Fibroblast of gingiva (primary cell): ENCODE data around the gene PNMT.
"Not testable (repeated sequence)": the region's sequence is repeated elsewhere in the genome, so short reads cannot be mapped to it uniquely, and the experiment has no call there.

Experiments
- DNase-seq: peaks from one replicate; pipeline ENCODE4 v3.0.0-alpha.2; 2011; ENCODE audit warnings: low read depth

Gene PNMT

GRCh38 chr17:39687546-39688474 lies 19.6 kb downstream of the PNMT start, which contains the start of gene PGAP3:
TSS of gene PGAP3 (minus strand) at chr17:39688057. CDS start at chr17:39688014, 43 bp downstream.
- DNase-seq, result peak; percentile 86

GRCh38 chr17:39688475-39688835 lies 20.2 kb downstream of the PNMT start:
- no peak for DNase-seq

GRCh38 chr17:39688945-39689344 lies 20.7 kb downstream of the PNMT start:
- no peak for DNase-seq

- no peak for DNase-seq
These were observed 26.3 kb downstream of the PNMT start for GRCh38 chr17:39694593-39694992.

DNA sequence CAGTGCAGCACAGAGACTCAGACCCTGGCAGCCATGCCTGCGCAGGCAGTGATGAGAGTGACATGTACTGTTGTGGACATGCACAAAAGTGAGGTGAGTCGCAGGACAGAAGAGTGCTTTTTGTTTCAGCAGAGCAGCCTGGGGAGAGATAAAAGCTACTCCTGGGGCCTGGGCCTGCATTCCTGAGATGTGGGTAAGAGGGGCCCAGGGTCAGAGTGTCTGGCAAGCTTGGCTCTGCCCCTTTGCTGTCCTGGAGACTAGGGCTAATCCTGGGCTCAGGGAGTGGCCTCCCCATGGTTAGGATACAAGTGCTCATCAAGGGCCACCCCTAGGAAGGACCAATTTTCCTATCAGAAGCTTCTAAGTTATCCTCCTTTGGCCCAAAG lies 26.8 kb downstream of the PNMT start:
- no peak for DNase-seq

DNA sequence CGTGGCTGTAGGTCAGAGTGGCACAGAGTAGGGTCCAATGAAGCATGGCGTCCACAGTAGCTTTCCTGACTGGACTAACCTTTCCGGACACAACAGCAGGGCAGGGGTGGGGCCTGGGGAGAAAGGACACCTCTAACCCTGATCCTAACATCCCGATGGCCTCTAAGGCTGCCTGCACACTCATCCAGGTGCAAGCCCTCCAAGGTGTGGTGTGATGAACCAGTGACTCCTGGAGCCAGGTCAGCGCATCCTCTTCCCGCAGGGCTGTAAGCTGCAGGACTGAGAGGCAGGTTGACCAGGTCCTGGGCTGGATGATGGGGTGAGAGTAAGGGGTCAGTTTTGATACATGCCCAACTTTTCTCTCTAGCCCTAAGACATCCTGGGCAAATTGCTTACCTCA lies 28.5 kb downstream of the PNMT start:
- no peak for DNase-seq

DNA sequence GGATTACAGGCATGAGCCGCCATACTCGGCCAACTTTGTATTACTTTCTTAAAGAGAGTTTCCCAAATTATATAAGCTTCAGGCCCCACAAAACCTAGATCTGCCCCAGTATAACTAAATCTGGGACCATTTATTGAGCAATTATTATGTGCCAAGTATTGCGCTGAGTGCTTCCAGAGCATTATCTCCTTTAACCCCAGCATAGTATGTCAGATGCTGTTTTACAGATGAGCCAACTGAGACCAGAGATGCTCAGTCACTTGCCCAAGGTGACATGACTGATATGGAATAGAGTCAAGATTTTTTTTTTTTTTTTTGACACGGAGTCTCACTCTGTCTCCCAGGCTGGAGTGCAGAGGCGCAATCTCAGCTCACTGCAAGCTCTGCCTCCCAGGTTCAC lies 29.7 kb downstream of the PNMT start:
- DNase-seq, result no peak

- DNase-seq, result not testable (repeated sequence)
These were observed 31.0 kb downstream of the PNMT start for GRCh38 chr17:39699157-39699817.

- peak; percentile 79 for DNase-seq
These were observed 31.5 kb downstream of the PNMT start, which contains the start of gene ERBB2 for GRCh38 chr17:39699818-39700147. TSS of gene ERBB2 (plus strand) at chr17:39700064. CDS start at chr17:39700239, 175 bp downstream.

- peak; percentile 18 for DNase-seq
These were observed 32.1 kb downstream of the PNMT start for GRCh38 chr17:39700148-39700987.

GRCh38 chr17:39701012-39701783 lies 32.9 kb downstream of the PNMT start:
- no peak for DNase-seq

GRCh38 chr17:39701784-39702422 lies 33.6 kb downstream of the PNMT start:
- DNase-seq, result no peak

GRCh38 chr17:39702901-39703893 lies 34.9 kb downstream of the PNMT start:
- no peak for DNase-seq

GRCh38 chr17:39703913-39704312 lies 35.7 kb downstream of the PNMT start:
- no peak for DNase-seq

DNA sequence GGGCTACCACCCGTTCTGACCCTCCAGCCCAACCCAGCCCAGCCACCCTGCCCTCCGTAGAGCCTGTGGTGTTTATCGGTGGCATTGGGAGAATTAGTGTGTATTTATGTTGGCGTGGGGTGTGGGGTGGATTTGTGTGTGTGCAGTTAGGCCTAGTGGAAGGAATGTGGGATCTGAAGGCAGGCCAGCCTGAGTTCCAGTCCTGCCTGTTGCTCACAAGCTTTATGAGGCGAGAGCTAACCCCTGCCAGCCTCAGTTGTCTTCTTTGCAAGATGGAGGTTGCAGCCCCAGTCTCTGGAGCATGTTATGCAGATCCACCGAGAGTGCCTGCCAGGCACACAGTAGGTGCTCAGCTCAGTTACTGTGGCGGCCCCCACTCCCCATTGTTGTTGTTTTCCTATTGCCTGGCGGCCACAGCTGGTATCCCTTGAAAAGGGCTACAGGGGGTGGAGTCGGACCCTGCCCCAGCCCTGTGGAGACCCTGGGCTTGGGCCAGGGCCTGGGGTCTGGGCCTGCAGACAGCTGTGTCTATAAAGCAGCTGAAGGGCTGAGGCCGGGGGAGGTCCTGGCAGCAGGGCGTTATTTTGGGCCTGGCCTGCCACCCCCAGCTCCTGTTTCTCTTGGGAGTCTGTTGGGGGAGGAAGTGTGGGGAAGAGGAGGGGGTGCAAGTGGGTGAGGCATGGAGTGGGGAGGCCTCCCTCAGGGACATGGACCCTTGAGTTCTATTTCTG lies 36.7 kb downstream of the PNMT start:
- peak; percentile 30 for DNase-seq

DNA sequence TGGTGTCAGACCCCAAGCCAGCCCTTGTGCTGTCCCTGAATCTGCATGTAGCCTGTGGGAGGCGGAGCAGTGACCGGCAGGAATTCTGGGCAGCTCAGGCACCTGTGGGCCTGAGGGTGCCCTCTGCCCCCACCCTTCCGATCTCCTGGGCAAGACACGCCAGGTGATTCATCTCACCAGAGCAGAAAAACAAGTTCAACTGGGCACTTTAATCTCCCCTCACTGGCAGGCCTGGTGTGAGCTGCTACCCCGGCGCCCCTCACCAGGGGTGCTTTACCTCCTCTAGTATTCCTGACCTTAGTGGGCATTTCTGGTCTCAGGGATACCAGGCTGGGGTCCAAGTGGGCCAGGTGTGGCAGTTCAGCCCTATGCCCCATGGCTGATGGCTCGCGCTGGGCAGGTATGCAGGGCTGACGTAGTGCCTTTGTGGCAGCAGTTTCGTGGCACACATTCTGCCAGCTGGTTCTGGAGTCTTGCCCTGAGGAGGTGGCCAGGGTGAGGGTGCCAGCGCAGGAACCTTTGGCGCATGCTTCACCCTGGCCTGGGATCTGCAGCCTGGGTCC lies 37.6 kb downstream of the PNMT start:
- DNase-seq, result no peak

GRCh38 chr17:39706383-39706782 lies 38.1 kb downstream of the PNMT start:
- no peak for DNase-seq

- no peak for DNase-seq
These were observed 38.7 kb downstream of the PNMT start for GRCh38 chr17:39706921-39707337.
